ENCODE measurements around the gene DKKL1. TPM values are rescaled to one million over a fixed set of nuclear protein-coding genes. Genes with fewer than 3 reads are reported as not detected.

DKKL1 gene
- total RNA-seq, 4 donors from 2014 or later, result 2.2 TPM; not detected in 3

DNA sequence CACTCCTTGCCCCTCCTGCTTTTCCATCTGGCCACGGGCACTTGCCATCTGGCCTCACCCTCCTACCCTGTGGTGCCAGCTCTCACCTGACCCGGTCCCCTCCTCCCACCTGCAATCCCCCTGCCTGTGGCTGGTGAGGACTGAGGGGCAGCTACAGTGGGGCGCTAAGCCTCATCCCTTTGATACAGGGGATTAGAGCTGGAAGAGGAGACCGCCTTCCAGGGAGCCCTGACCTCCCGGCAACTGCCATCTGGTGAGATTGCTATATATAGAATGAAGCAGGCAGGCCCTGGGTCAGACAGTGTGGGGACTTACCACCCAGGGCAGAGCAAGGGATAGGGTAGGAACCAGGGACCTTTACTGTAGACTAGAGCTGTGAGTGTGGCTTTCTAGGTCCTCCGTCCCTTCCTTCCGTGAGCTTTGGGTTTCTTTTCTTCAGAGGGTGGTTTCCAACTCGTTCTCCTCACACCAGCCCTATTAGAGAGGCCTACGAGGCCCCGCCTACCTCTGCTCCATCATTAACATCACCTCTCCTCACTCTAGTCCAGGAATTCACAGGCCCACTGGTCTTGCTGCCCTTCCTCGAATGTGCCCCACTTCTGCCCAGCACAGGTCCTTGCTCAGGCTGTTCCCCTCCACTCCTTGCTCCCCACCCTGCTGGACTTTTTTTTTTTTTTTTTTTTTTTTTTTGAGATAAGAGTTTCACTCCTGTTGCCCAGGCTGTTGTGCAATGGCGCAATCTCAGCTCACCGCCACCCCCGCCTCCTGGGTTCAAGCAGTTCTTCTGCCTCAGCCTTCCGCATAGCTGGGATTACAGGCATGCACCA is 32.1 kb downstream of the DKKL1 start:
- Histone ChIP-seq H3K36me3 (no peaks in the 10 kb centered on the region), H3K4me1 (peaks cover 0 to 3% (median 0%) of the 10 kb centered on the region in 4 donors), H3K27me3 (peaks cover 8% of the 10 kb centered on the region), H3K9me3 (no peaks in the 10 kb centered on the region), H3K4me3 (no peak overlapping the region), H3K27ac (no peak overlapping the region)
- WGBS, 2 donors (ENCODE audit: low coverage in 1 of 2), result 70 to 76% methylated on average over 7 to 15 of the region's 15 CpGs
- intact Hi-C loops (cut with DNase I; ENCODE audit: low total_unique reads), result no loop called here
- TF ChIP-seq POLR2AphosphoS5 (IDR thresholded peaks at IDR 0.05), result no peak
- no peak for TF ChIP-seq POLR2A (IDR thresholded peaks at IDR 0.05)
- DNase-seq, result no peak
- in situ Hi-C loops (cut with MboI; ENCODE audit: low pct_ligation_motif_present in 1 of 4, low pct_unique_long_range_greater_than_20kb in 1 of 4, low sequenced_read_pairs in 3 of 4), result loop anchor here in 1 of 4 donors (10.0 kb wide), 1 partner anchor 49 kb away; the partner anchor contains the start of gene SLC17A7

DNA sequence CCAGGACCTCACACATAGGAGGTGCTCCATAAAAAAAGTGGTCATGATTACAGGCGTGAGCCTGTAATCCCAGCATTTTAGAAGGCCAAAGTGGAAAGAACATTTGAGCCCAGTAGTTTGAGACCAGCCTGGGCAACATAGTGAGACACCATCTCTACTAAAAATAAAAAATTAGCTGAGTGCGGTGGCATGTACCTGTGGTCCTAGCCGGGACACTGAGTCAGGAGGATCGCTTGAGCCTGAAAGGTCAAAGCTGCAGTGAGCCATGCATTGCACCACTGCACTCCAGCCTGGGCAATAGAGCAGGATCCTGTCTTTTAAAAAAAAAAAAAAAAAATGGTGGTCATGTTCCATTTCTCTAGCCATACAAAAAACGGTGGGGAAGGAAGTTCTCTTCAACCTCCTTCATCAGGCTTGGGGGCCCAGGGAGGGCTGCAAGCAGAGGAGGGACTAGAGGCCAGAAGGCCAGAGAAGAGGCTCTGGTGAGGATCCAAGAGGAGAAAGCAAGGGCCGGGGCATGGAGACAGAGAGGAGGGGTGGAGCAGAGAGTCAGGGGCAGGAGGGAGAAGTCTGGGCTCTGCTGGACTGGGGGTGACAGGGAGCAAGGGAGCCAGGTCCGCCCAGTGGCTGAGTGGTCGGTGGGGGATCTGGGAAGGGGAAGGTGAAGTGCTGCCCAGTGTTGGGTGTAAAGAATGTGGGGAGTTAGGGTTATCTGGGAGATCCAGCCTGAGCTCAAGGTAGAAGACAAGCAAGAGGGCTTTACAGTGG is 33.2 kb downstream of the DKKL1 start:
- WGBS, 2 donors (ENCODE audit: low coverage in 1 of 2), result 74 to 88% methylated on average over 5 to 8 of the region's 8 CpGs
- intact Hi-C loops (cut with DNase I; ENCODE audit: low total_unique reads), result no loop called here
- peaks cover 8% of the 10 kb centered on the region for H3K27me3 ChIP-seq

GRCh38 chr19:49398001-49398615 is 34.4 kb downstream of the DKKL1 start:
- TF ChIP-seq POLR2A (IDR thresholded peaks at IDR 0.05) (no peak), EP300 (IDR thresholded peaks at IDR 0.05; ENCODE audit: low read depth) (no peak), CTCF (IDR thresholded peaks at IDR 0.05) (no peak), POLR2AphosphoS5 (IDR thresholded peaks at IDR 0.05) (no peak)

More for the DNA sequence above, 33.2 kb downstream of the DKKL1 start:
- Histone ChIP-seq H3K4me1 (no peaks in the 10 kb centered on the region), H3K4me3 (no peak overlapping the region), H3K36me3 (no peaks in the 10 kb centered on the region), H3K9me3 (no peaks in the 10 kb centered on the region), H3K27ac (no peak overlapping the region)
- in situ Hi-C loops (cut with MboI; ENCODE audit: low pct_ligation_motif_present in 1 of 4, low pct_unique_long_range_greater_than_20kb in 1 of 4, low sequenced_read_pairs in 3 of 4), result loop anchor here in 1 of 4 donors (10.0 kb wide), 1 partner anchor 48 kb away; the partner anchor contains the start of gene SLC17A7
- DNase-seq, result no peak
- TF ChIP-seq EP300 (IDR thresholded peaks at IDR 0.05; ENCODE audit: low read depth) (no peak), POLR2AphosphoS5 (IDR thresholded peaks at IDR 0.05) (no peak), CTCF (IDR thresholded peaks at IDR 0.05) (no peak), POLR2A (IDR thresholded peaks at IDR 0.05) (no peak)

GRCh38 chr19:49398931-49399330 is 35.3 kb downstream of the DKKL1 start:
- intact Hi-C loops (cut with DNase I; ENCODE audit: low total_unique reads) (no loop called here), in situ Hi-C loops (cut with MboI; ENCODE audit: low pct_ligation_motif_present in 1 of 4, low pct_unique_long_range_greater_than_20kb in 1 of 4, low sequenced_read_pairs in 3 of 4) (loop anchor here in 1 of 4 donors (10.0 kb wide), 1 partner anchor 46 kb away; the partner anchor contains the start of gene SLC17A7)
- no peaks in the 10 kb centered on the region for H3K36me3 ChIP-seq
- H3K27ac ChIP-seq, result no peak overlapping the region
- DNase-seq, result no peak
- H3K27me3 ChIP-seq, result peaks cover 5% of the 10 kb centered on the region
- WGBS, 2 donors (ENCODE audit: low coverage in 1 of 2), result 84% methylated on average over 6 of the region's 6 CpGs; no CpG with 5 or more reads in 1 of the 2 donors
- H3K4me3 ChIP-seq, result no peak overlapping the region
- TF ChIP-seq POLR2A (IDR thresholded peaks at IDR 0.05) (no peak), EP300 (IDR thresholded peaks at IDR 0.05; ENCODE audit: low read depth) (no peak), CTCF (IDR thresholded peaks at IDR 0.05) (no peak), POLR2AphosphoS5 (IDR thresholded peaks at IDR 0.05) (no peak)
- no peaks in the 10 kb centered on the region for H3K9me3 ChIP-seq
- no peaks in the 10 kb centered on the region for H3K4me1 ChIP-seq

More at GRCh38 chr19:49398001-49398615, 34.4 kb downstream of the DKKL1 start:
- Histone ChIP-seq H3K9me3 (no peaks in the 10 kb centered on the region), H3K27ac (no peak overlapping the region), H3K36me3 (no peaks in the 10 kb centered on the region), H3K27me3 (peaks cover 8% of the 10 kb centered on the region), H3K4me3 (no peak overlapping the region), H3K4me1 (no peaks in the 10 kb centered on the region)
- intact Hi-C loops (cut with DNase I; ENCODE audit: low total_unique reads), result no loop called here
- 68% methylated on average over 11 of the region's 11 CpGs; no CpG with 5 or more reads in 1 of the 2 donors for WGBS, 2 donors (ENCODE audit: low coverage in 1 of 2)
- in situ Hi-C loops (cut with MboI; ENCODE audit: low pct_ligation_motif_present in 1 of 4, low pct_unique_long_range_greater_than_20kb in 1 of 4, low sequenced_read_pairs in 3 of 4), result loop anchor here in 1 of 4 donors (10.0 kb wide), 1 partner anchor 47 kb away; the partner anchor contains the start of gene SLC17A7
- DNase-seq, result no peak

All from transverse colon (tissue), 4 donors.